HG03159 (cell line): ENCODE measurements around the gene PDE4B.
A peak's percentile ranks its signal among the peaks of the same experiment; 100 is the strongest.

Experiments used
- ATAC-seq: cut with Tn5 transposase; IDR thresholded peaks from one replicate; pipeline ENCODE4 v1.9.1; 2021; ENCODE audit warnings: mild to moderate bottlenecking, moderate library complexity; ENCODE audit not compliant: unreplicated experiment

Gene PDE4B

GRCh38 chr1:66372522-66373101 is 579.9 kb downstream of the PDE4B start:
- ATAC-seq, result no peak

DNA sequence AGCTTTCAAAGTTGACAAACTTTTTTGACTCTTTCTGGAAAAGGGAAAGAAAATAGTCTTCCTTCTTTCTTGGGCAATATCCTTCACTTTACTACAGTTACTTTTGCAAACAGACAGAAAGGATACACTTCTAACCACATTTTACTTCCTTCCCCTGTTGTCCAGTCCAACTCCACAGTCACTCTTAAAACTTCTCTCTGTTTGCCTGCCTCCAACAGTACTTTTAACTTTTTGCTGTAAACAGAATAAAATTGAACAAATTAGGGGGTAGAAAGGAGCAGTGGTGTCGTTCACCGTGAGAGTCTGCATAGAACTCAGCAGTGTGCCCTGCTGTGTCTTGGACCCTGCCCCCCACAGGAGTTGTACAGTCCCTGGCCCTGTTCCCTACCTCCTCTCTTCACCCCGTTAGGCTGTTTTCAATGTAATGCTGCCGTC is 580.5 kb downstream of the PDE4B start:
- no peak for ATAC-seq

DNA sequence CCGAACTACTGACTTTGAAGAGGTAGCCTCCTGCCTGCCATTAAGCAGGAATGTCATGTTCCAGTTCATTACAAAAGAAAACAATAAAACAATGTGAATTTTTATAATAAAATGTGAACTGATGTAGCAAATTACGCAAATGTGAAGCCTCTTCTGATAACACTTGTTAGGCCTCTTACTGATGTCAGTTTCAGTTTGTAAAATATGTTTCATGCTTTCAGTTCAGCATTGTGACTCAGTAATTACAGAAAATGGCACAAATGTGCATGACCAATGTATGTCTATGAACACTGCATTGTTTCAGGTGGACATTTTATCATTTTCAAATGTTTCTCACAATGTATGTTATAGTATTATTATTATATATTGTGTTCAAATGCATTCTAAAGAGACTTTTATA is 581.5 kb downstream of the PDE4B start:
- ATAC-seq, result peak; percentile 53

GRCh38 chr1:66374561-66375111 is 581.9 kb downstream of the PDE4B start:
- peak; percentile 47 for ATAC-seq

DNA sequence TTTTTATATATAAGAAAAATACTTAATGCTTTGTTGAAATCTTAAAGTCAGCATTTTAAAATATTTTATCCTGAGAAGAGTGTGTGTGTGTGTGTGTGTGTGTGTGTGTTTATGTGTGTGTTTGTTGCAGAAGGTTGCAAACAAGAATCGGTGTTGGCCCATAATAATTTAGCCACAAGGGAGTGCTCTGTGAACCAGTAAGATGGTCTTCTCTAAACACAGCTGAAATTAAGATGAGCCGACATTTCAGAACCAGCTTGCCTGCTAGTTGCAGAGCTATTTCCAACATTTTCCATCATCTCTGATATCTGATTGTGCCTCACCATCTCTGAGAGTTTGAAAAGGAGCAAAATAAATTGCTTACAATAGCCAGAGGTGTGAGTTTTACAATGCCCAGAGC is 582.4 kb downstream of the PDE4B start:
- ATAC-seq, result no peak

DNA sequence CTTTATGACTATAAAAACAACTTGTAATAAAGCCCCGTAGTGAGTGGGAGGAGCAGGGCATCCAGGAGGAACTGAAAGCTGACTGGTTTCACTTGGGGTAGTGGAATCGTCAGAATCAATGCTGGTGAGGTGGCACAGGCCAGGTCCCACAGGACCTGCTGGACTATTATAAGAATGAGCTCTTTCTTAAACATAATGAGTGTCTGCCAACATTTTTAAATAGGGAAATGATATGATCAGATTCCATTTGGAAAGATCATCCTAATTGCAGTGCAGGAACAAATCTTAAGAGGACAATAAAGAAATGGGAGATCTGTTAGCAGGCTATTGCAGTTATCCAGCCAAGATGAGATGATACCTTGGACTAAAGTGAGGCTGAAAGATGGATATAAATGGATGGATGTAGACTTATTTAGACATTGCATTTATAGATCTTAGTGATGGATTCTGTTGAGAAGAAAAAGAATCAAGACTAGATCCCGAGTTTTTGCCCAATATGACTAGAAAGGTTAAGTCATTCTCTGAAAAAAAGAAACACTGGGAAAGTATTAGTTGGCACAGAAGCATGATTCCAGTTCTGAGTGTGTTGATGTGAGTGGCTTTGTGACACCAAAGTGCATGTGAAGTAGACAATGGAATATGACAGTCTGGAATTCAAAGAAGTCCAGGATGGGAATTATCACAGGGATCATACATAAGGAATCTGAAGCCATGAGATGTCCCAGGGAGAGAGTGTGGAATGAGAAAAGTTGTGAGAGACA is 587.9 kb downstream of the PDE4B start:
- ATAC-seq, result peak; percentile 97

GRCh38 chr1:66381621-66382275 is 589.1 kb downstream of the PDE4B start:
- no peak for ATAC-seq

GRCh38 chr1:66383168-66383567 is 590.5 kb downstream of the PDE4B start:
- ATAC-seq, result no peak

- ATAC-seq, result no peak
Measured at GRCh38 chr1:66383611-66384010, 590.9 kb downstream of the PDE4B start.

DNA sequence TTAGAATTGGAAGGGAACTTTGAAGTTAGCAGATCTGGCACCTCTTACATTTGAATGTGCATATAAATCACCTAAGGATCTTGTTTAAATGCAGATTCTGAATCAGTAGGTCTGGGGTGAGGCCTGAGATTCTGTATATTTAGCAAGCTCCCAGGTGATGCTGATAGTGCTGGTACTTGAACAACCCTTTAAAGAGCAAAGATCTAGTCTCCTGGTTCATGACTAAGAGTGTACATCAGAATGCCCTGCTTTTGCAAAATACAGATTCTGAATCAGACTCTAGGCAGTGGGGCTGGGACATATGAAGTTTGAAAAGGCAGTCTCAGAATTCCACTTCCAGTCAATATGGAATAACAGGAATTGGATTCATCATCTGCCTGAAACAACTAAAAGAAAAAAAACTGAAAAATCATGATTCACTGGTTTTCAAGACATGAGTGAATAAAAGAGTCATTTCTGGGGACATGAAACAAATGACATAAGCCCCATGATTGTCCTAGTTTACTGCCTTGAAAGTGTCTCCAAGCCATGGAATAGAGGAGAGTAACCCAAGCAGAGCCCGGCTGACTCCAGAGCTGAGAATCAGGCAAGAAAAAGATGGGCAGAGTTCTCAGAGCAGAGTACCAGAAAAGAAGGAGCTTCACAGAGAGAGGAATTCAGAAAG is 591.7 kb downstream of the PDE4B start:
- ATAC-seq, result no peak

DNA sequence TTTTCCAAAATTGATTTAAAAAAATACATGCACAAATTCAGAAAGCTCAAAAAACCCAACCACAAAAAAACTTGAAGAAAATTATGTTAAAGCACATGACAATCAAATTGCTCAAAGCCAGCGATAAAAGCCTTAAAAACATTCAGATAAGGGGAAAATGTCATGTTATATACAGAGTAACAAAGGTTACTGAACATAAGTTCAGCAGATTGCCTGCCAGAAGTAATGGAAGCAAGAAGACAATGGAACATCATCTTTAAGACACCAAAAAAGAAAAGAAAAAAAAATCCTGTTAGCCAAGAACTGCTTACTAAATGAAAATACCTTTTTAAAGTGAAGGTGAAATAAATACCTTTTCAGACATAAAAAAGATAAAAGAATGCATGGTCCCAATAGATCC is 594.0 kb downstream of the PDE4B start:
- no peak for ATAC-seq

DNA sequence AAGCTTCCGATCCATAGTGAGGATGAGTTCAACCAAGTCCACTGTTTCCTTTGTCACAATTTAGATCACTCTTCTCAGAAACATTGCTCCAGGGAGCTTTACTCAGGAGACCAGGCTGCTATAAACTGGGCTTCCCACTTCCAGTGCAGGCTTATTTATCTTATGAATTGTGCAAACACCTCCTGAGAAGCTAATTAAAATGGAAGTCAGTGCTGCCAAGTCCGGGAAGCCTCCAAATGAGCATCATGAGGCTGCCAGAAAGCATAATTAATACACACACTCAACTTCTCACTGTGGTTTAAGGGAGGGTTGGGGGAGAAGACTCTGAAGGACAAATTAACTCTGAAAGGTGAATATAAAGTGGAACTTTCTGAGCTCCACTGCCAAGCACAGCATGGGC is 596.2 kb downstream of the PDE4B start:
- no peak for ATAC-seq

DNA sequence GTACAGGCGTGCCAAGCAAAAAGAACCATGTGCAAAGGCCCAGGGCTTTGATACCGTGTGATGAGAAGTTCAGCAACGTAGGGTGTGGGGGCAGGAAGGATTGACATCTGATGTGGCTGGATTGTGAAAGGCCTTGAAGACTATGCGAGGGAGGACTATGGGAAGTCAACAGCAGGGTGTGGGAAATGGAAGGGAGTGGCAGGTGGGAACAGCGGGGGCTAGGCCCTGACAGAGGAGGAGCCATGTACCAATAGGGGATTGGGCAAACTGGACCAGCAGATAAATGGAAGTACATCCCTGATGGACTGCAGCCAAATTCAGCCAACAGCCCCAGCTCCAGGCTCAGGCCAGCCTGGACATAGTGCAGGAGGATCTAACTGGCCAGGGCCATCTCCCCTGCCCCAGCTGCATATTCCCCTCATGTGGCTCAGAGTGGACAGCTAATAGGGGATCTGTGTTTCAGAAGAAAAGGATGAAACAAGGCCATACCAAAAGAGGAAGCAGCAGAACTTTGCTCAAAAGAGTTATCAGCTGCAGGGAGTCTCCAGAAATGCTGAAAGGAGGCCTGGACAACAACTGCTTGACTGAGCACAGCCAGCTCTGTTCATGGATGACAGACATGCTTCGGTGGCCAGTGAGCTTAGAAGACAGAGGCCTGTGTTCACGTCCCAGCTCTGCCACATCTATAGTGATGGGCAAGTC is 601.0 kb downstream of the PDE4B start:
- ATAC-seq, result no peak

GRCh38 chr1:66394603-66395002 is 601.9 kb downstream of the PDE4B start:
- no peak for ATAC-seq

- no peak for ATAC-seq
Measured at GRCh38 chr1:66395202-66396061, 602.7 kb downstream of the PDE4B start.

GRCh38 chr1:66396212-66396890 is 603.7 kb downstream of the PDE4B start:
- ATAC-seq, result peak; percentile 60

GRCh38 chr1:66397192-66397591 is 604.5 kb downstream of the PDE4B start:
- ATAC-seq, result peak; percentile 40

- peak; percentile 23 for ATAC-seq
Measured at GRCh38 chr1:66399888-66400529, 607.3 kb downstream of the PDE4B start.

GRCh38 chr1:66400660-66401059 is 608.0 kb downstream of the PDE4B start:
- no peak for ATAC-seq
